HL-60 (cell line): ENCODE data around the gene WDPCP.

ENCODE experiments used
- POLR2AphosphoS5 ChIP-seq: IDR thresholded peaks from 2 replicates; pipeline ENCODE4 v1.6.1; 2012; ENCODE audit warnings: low read depth
- TF ChIP-seq, protein P1 (sequence below): IDR thresholded peaks from 2 replicates; pipeline ENCODE4 v1.6.1; 2012; ENCODE audit warnings: low read depth; ENCODE audit not compliant: insufficient replicate concordance
- TF ChIP-seq, protein P2 (sequence below): IDR thresholded peaks from one replicate; pipeline ENCODE4 v1.5.1; 2011; ENCODE audit warnings: low read length, control low read depth, inconsistent platforms; ENCODE audit not compliant: insufficient read depth

- TF ChIP-seq, protein P1, sequence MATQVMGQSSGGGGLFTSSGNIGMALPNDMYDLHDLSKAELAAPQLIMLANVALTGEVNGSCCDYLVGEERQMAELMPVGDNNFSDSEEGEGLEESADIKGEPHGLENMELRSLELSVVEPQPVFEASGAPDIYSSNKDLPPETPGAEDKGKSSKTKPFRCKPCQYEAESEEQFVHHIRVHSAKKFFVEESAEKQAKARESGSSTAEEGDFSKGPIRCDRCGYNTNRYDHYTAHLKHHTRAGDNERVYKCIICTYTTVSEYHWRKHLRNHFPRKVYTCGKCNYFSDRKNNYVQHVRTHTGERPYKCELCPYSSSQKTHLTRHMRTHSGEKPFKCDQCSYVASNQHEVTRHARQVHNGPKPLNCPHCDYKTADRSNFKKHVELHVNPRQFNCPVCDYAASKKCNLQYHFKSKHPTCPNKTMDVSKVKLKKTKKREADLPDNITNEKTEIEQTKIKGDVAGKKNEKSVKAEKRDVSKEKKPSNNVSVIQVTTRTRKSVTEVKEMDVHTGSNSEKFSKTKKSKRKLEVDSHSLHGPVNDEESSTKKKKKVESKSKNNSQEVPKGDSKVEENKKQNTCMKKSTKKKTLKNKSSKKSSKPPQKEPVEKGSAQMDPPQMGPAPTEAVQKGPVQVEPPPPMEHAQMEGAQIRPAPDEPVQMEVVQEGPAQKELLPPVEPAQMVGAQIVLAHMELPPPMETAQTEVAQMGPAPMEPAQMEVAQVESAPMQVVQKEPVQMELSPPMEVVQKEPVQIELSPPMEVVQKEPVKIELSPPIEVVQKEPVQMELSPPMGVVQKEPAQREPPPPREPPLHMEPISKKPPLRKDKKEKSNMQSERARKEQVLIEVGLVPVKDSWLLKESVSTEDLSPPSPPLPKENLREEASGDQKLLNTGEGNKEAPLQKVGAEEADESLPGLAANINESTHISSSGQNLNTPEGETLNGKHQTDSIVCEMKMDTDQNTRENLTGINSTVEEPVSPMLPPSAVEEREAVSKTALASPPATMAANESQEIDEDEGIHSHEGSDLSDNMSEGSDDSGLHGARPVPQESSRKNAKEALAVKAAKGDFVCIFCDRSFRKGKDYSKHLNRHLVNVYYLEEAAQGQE = no peak
- TF ChIP-seq, protein P2, sequence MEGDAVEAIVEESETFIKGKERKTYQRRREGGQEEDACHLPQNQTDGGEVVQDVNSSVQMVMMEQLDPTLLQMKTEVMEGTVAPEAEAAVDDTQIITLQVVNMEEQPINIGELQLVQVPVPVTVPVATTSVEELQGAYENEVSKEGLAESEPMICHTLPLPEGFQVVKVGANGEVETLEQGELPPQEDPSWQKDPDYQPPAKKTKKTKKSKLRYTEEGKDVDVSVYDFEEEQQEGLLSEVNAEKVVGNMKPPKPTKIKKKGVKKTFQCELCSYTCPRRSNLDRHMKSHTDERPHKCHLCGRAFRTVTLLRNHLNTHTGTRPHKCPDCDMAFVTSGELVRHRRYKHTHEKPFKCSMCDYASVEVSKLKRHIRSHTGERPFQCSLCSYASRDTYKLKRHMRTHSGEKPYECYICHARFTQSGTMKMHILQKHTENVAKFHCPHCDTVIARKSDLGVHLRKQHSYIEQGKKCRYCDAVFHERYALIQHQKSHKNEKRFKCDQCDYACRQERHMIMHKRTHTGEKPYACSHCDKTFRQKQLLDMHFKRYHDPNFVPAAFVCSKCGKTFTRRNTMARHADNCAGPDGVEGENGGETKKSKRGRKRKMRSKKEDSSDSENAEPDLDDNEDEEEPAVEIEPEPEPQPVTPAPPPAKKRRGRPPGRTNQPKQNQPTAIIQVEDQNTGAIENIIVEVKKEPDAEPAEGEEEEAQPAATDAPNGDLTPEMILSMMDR = no peak
- no peak for TF ChIP-seq POLR2AphosphoS5
These were observed 39.6 kb upstream of the WDPCP start for GRCh38 chr2:63627866-63628265.
